ENCODE data around the gene BCL2L15.

DNA sequence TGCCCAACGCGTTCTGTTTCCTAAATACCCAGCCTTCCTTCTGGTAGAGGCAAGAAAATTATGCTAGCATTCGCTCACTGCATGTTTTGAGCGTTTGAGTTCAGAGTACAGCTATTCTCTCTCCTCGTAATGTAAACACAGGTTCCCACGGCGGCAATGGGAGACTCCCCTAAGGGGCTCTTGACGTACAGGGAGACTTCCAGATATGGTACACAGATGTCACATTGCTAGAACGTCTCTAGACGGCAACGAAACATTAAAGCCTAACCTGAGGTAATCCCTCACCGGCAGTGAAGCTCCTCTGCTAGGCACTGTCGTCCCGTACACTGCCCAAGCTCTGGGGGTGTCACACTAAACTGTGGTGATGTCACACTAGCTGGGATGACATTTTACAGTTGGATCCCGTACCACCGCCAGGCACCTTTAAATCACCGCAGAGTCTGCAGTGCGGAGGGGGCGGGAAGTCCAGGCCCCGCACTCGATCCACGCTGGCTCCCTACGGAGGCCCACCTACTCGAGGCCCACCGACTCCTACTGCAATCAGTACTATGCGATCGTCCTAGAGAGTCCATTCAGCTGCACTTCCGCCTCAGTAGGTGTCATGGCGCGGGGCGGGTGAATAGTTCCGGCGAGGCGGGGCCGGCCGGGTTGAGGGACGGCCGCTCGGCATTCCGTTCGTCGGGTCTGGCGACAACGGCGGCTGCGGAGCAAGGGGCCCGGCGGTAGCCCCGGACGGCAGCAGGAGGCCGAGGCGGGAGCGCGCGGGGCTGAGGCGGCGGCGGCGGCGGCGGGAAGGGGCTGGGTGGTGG, 41.8 kb upstream of the BCL2L15 start, which contains the start of gene HIPK1:
- TF ChIP-seq, protein P1, sequence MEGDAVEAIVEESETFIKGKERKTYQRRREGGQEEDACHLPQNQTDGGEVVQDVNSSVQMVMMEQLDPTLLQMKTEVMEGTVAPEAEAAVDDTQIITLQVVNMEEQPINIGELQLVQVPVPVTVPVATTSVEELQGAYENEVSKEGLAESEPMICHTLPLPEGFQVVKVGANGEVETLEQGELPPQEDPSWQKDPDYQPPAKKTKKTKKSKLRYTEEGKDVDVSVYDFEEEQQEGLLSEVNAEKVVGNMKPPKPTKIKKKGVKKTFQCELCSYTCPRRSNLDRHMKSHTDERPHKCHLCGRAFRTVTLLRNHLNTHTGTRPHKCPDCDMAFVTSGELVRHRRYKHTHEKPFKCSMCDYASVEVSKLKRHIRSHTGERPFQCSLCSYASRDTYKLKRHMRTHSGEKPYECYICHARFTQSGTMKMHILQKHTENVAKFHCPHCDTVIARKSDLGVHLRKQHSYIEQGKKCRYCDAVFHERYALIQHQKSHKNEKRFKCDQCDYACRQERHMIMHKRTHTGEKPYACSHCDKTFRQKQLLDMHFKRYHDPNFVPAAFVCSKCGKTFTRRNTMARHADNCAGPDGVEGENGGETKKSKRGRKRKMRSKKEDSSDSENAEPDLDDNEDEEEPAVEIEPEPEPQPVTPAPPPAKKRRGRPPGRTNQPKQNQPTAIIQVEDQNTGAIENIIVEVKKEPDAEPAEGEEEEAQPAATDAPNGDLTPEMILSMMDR (IDR thresholded peaks at IDR 0.05; ENCODE audit: borderline replicate concordance, extremely low read depth, low read length, poor library complexity, severe bottlenecking): no peak
- TF ChIP-seq EZH2 (IDR thresholded peaks at IDR 0.05; ENCODE audit: borderline replicate concordance, low read depth, low read length, severe bottlenecking): no peak
